ENCODE measurements around the gene HRG. TPM values are rescaled to one million over a fixed set of nuclear protein-coding genes. Genes with fewer than 3 reads are reported as not detected.

HRG gene
- total RNA-seq, 1 donor from 2014 or later: not detected

DNA sequence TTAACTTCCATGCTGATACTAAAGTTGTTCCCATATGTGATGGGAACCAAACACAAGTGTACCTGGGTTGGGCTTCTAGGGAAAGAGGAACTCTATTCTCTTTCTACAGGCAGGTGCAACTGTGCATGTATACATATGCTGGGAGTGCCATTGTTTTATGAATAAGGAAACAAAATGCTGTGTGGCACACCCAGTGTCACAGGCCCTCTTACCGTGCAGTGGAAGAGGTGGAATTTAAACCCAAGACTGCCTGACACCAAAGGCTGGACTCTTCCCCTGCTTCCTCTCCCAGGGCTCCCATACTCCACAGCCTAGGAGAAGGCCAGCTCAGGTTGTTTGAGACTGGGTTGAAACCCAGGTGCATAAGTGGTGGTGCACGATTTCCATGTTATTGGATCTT is 27.6 kb upstream of the HRG start:
- no peak for DNase-seq (ENCODE audit: low read depth, low spot score)

DNA sequence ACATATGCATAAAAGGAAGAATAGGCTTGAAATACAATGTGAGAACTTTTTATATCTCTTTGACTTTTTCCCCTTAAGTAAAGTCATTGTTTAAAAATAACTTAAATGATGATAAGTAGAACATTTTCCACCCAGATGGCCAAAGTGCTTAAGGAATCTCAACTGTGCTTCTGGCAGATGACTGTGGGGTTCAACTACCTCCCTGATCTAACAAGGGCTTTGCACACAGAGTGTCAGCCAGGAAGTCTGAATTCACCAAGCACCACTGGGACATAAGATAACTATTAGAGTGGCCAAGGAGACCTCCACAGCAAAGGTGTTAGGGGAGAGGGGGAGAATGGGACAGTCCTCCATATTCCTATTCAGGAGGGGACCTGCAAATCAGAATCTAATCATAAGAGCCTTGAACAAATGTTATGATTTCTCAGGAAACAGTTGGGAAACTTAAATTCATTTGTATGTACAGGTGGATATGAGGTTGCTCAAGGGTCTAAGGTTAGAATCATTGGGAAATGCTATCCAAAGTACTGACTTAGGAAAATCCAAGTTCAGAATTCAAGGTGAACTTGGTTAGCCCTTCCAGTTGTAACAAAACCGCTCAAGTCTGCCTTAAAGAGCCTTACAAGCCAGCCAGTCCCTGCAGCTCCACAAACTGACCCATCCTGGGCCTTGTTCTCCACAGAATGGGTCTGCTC is 25.9 kb upstream of the HRG start, which contains the start of gene FETUB:
TSS of gene FETUB (plus strand) at position 622 of the 695 bp plus-strand sequence. CDS start at position 684, 62 bp downstream.
- DNase-seq (ENCODE audit: low read depth, low spot score): no peak

DNA sequence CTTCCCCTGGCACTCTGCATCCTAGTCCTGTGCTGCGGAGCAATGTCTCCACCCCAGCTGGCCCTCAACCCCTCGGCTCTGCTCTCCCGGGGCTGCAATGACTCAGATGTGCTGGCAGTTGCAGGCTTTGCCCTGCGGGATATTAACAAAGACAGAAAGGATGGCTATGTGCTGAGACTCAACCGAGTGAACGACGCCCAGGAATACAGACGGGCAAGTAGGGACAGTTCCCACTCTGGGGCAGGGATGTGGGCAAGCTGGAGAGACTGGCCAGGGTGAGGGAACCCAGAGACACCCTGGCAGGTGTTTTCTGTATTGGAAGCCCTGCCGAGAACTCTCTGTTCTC is 25.4 kb upstream of the HRG start:
- no peak for DNase-seq (ENCODE audit: low read depth, low spot score)

DNA sequence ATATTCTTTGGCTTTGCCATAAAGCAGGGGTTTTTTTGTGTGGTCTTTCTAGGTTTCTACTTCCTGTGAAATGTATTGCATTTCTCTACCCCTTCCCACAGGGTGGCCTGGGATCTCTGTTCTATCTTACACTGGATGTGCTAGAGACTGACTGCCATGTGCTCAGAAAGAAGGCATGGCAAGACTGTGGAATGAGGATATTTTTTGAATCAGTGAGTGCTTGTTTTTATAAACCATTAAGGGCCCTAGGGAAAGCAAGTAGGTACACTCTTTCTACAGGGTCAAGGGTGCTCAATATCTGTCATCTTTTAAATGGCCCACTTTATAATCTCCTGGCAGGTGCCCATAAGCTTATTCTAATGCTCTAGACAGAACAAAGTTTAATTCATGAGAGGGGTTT is 24.9 kb upstream of the HRG start:
- no peak for DNase-seq (ENCODE audit: low read depth, low spot score)

DNA sequence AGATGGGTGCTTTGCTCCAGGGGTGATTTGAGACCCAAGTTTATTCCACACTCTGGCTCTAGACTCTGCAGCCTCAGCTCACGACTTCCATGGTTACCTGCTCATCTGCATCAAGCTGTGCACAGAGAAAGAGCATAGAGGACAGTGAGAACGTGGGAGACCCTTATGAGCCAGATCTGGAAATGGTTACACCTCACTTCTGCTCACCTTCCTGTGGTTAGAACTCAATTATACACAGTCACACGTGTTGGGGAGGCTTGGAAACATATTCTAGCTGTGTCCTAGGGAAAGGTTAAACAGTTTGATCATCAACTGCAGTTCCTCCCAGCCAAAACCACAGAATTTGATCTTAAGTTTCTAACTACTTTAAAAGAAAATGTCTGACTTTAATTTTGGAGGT is 23.8 kb upstream of the HRG start:
- DNase-seq (ENCODE audit: low read depth, low spot score): no peak

DNA sequence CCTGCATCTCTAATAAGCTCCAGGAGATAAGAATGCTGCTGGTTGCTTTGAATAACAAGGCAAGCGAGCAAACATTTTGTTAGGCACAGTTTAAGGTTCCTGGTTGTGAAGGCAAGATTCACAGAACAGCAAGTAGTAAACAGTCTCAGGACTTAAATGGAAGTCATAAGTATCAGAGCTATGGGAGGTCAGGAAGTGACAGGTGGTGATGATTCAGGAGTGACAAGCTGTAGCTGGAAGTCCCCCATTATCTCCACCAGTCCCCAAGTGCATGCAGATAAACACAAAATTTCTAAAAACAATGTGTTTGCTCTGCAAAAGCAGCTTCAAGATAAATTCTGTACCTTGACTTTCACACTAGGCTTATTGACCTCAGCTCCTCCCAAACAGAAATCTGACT is 22.3 kb upstream of the HRG start:
- DNase-seq (ENCODE audit: low read depth, low spot score): no peak

DNA sequence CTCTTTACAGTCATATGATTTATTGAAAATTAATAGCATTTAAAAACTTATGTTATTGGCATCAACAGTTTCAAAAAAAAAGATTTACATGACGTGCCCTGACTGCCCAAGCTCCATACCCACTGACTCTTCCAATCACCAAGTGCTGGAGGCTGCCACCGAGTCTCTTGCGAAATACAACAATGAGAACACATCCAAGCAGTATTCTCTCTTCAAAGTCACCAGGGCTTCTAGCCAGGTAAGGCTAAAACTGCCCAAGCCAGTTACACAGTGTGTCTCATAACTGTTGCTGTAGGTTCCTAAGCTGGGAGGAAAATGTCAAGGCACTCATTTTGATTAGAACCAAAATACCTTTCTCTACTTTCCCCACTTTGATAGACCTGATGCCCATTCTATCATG is 21.1 kb upstream of the HRG start:
- DNase-seq (ENCODE audit: low read depth, low spot score): no peak

DNA sequence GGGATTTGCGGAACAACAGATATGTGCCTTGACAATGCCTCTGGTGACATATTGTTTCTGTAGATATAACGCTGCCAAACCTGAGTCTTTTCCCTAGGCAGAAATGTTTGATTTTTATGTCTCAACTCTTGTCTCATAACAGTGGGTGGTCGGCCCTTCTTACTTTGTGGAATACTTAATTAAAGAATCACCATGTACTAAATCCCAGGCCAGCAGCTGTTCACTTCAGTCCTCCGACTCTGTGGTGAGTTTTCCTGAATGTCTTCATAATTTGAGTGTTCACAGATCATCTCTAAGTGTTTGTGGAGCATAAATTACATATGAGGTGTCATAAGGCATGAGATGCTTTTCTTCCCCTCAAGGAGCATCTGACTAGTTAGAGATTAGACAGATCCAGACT is 19.7 kb upstream of the HRG start:
- DNase-seq (ENCODE audit: low read depth, low spot score): no peak

DNA sequence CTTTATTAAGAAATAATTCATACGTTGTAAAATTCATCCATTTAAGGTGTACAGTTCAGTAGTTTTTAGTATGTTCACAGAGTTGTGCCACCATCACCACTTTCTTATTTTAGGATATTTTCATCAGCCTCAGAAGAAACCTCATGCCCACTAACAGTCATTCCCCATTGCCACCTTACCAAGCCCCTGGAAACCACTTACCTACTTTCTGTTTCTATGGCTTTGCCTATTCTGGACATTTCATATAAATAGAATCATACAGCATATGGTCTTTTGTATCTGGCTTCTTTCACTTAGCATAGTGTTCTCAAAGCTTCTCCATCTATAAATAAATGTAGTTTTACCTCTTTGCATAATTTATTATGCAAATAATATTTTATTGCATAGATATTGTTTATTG is 19.0 kb upstream of the HRG start:
- no peak for DNase-seq (ENCODE audit: low read depth, low spot score)

DNA sequence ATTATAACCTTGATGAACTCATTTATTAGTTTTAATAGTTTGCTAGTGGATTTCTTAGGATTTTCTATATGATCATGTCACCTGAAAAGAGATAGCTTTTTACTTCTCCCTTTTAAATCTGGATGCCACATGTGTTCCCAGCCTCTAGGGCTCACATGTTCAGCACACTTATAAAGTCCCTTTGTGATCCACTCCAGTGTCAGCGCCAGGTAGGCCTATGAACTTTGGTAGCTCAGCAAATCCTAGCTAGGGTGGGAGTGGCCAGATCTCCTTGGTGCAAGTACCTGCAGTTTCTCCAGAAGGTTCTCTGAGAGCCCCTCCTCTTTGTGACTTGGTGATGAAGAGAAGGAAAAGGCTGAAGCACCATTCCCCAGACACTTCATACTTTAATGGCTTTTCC is 17.0 kb upstream of the HRG start:
- DNase-seq (ENCODE audit: low read depth, low spot score): no peak

DNA sequence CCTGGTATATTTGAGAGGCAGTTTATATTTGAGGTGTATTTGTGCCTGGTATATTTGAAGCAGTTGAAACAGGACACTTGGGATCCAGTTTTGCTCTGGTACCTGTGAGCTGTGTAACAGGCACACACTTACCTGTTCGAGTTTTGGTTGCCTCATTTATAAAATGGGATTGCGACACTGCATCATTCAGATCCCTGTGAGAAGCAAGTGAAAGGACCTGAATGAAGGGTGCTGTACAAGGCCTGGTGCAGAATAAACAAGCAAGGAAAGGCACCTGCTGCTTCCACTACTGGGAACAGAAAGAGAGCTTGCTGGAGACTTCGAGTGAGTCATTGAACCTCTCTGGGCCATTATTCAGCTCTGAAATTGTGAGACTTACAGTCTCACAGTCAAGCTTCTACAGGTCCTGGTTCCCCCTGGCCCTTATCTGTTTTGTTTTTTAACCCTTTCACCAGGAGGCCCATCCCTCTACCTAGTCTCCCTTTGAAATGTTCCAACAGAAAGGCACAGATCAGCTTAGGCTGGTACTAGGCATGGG is 14.1 kb upstream of the HRG start:
- no peak for DNase-seq (ENCODE audit: low read depth, low spot score)

DNA sequence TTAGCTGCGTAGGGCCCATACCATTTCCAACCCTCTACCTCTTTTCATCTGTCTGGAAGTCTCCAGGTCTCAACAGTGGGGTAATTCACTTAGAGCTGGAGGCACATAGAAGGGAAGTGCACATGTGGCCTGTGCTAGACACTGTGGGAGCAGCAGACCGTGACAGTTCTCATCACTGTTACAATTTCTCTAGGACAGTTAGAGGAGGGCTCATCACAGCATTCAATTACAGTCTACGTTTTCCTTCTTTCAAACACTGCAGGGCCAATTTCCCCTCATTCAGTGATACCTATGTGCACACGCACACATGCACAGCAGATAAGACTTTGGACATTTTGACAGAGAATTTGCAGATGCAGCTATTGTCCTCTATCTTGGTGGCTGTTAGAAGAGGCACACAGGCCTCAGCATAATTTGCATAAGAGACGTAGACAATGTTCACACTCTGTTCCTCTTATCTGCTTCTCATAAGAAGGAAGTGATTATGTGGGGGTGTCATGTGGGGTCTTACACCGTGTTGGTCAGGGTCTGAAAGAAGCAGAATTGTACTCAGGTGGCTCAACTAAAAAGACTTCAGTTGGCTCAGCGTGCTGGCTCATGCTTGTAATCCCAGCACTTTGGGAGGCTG is 12.6 kb upstream of the HRG start:
- DNase-seq (ENCODE audit: low read depth, low spot score): no peak

DNA sequence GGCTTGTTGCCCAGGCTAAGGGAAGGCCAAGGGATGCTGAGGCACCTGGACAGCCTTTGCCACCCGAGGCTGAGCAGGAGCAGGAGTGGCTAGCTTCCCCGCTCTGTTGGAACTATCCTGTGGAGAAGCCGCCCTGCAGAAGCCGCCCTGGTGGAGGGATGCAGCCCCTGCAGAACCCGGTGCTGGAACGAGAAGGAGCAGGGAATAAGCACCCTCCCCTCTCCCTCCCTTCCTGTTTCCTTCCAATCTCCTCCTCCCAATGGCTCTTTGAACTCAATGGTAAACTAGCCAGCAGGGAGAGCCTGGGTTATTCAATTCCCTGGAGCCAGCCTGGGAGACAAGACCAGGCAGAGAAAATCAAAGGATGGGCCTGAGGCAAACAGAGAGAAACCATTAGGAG is 11.8 kb upstream of the HRG start:
- no peak for DNase-seq (ENCODE audit: low read depth, low spot score)

DNA sequence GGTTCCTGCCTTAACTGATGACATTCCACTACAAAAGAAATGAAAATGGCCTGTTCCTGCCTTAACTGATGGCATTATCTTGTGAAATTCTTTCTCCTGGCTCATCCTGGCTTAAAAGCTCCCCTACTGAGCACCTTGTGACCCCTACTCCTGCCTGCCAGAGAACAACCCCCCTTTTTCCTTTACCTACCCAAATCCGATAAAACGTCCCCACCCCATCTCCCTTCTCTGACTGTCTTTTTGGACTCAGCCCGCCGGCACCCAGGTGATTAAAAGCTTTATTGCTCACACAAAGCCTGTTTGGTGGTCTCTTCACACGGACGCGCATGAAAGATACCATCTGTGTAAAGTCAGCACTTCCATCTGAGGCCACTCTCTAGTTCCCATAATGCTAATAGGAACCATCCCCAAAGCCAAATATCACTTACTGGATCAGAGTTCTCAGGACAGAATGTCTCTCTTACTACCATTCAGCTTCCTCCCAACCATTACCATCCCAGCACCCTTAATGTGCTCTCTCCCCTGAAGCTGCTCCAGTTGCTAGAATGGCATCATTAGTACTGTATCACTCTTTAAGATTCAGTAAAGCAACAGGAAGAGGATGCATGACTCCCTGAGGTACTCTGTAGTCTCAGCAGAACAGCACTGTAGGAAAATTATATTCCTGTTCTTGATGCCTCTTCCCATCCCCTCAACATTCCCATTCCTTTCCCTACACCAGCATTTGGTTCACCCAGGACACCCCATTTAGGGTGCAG is 2.3 kb upstream of the HRG start:
- no peak for DNase-seq (ENCODE audit: low read depth, low spot score)

DNA sequence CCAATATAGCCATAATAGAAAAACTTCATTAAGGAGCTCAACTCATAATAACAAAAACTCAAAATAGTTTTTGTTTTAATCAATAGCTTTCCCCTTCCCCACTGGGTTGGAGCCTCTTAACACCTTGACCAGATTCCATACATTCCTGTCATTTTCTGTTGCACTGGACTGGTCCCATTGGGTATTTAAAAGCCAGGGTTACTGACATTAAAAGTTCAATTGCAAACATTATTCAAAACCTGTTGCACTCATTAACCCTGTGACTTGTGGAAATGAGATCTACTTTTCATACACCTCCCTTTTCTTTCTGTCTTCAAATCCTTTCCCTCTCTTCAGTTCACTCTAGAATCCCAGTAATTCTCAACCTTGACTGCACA is 1.7 kb upstream of the HRG start:
- no peak for DNase-seq (ENCODE audit: low read depth, low spot score)

DNA sequence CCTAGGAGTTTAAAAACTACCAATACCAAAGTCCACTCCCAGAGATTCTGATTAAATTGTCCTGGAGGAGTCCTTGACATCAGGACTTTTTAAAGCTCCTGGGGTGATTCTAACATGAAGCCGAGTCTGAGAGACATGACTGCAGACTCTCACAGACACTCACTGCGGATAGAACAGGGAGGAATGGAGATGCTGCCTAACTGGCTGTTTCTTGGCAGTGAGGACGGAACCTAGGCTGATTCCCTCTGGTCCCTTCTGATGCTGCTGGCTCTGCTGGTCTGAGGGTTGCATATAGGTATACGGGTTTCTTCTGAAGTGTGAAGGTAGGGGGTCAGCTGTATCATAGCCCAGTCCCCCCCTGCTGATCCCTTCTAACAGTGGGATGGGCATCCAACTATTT is 1.3 kb upstream of the HRG start:
- DNase-seq (ENCODE audit: low read depth, low spot score): no peak

DNA sequence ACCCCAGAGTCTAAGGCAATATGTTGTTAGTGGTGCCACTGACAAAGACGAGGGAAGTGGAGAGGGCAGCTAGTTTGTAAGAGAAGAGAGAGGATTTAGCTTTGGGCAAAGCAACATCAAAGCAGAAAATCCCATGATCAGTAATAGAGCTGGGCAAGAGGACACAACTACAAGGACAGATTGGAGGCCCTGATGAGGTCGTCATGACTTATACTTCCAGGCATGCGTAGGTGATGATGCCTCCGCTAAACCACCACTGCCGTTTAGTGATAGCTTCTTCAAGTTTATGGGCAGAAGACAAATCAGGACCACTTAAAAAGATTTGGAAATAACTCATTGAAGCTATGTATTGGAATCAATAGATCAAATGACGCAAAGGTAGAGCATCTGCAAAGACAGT is 2.6 kb downstream of the HRG start:
- no peak for DNase-seq (ENCODE audit: low read depth, low spot score)

DNA sequence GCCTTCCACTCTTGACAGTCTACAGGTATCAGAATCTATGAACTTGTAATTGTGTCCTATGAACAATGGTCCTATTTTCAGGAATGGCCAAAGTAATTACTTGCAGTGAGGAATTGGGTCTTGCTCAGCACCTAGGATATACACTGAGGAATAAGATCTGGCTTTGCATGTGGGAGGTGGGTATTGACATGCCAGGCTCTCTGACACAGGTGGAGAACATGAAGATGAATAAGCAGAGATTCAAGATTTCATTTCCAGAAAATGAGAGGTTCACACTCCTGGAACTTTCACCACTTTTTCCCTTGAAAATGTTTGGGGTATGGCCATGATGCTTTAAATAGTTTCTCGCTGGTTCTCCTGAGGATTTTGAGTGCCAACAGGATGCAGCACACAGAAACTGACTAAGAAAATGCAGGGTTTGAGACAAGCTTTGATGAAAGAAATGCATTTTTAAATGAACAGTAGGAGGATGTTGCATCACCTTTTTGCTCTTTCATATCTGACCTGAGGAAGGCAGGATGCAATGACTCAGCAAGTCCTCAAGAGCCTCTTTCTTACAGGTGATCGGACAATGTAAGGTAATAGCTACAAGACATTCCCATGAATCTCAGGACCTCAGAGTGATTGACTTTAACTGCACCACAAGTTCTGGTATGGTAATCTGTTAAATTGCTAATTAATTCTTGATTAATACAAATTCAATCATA is 3.7 kb downstream of the HRG start:
- no peak for DNase-seq (ENCODE audit: low read depth, low spot score)

DNA sequence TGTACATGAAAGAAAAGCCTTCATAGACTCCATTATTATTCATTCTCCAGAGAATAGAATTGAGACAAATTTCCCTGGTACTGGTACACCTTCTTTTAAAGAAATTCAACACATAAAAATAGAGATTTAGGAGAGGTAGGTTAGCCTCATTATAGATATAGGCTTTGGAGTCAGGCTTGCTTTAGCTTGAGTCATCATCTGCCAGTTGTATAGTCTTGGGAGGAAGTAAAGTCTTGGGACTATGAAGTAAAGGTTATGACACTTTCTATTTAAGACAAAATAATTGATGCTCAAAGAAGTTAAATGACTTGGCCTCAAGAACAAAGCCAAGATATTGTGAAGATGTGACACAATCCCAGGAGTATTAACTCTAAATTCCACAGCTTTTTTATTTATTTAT is 4.3 kb downstream of the HRG start:
- no peak for DNase-seq (ENCODE audit: low read depth, low spot score)

DNA sequence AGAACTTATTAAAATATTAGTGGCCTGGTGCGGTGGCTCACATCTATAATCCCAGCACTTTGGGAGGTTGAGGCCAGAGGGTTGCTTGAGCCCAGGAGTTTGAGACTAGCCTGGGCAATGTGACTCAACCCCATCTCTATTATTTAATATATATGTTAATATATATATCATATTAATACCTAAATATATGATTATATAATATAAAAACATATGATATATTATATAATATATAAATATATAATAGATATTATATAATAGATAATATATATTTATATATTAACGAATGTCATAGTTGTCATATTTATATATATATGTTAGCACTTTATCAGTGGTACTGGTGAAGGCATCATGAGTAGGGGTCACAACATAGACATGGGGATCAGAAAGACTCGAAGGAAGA is 5.2 kb downstream of the HRG start:
- DNase-seq (ENCODE audit: low read depth, low spot score): no peak

DNA sequence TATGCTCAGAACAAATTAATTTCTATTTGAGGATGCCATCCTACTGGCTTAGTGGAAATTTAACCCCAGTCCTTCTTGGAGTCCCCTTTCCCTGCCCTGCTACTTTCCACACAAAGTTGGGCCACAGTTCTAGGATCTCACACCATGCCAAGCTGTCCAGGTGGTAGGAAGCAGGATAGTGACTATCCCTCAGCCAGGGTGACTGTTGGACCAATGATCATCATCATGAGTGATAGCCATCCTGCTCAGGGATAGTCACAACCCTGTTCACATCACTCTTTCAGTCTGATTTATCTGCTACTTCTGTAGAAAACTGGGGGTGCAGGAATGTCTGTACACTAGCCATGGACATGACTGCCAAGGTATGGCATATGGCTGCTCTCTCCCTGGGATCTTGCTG is 12.8 kb downstream of the HRG start:
- no peak for DNase-seq (ENCODE audit: low read depth, low spot score)

DNA sequence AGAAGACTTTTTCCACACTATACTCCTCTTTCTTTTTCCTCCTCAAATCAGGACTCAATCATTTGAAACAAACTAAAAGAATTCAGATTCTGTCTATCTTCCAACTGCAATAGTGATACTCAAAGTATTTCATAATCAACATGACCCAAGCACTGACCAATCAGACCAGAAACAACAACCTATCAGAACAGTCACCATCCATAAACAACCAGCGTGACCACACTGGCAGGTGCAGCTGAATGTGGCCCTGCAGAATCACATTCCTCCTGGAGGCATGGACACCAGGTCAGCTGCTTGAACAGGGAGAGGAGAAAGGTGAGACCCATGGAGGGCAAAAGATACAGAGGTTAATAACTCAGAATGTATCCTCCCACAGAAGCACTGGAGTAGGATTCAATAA is 13.3 kb downstream of the HRG start:
- DNase-seq (ENCODE audit: low read depth, low spot score): no peak
